H1 (cell line): ENCODE results near the gene MFN1.

Experiments used
- CTCF ChIP-seq, 3 experiments: IDR thresholded peaks; 1 replicate in 2 of 3; 2 replicates in 1 of 3; pipeline versions ENCODE4 v1.5.1 to v1.6.1; 2011; ENCODE audit warnings: low read length in 3 of 3, mild to moderate bottlenecking in 3 of 3, inconsistent platforms in 2 of 3, low read depth in 1 of 3, moderate library complexity in 1 of 3; ENCODE audit not compliant: insufficient read depth in 1 of 3; ENCODE audit errors: control extremely low read depth in 1 of 3
- EP300 ChIP-seq, 2 experiments: IDR thresholded peaks; 1 replicate in 1 of 2; 2 replicates in 1 of 2; pipeline ENCODE4 v1.6.1; 2011 to 2012; ENCODE audit warnings: low read depth in 2 of 2, low read length in 2 of 2, mild to moderate bottlenecking in 2 of 2, borderline replicate concordance in 1 of 2, inconsistent platforms in 1 of 2, moderate library complexity in 1 of 2
- HDAC2 ChIP-seq, 2 experiments: fragments of 300-600 bp in 1 of 2; sonication (generic) in 1 of 2; IDR thresholded peaks; 2 replicates each; pipeline ENCODE4 v1.6.1; 2011 to 2012; ENCODE audit warnings: low read depth in 2 of 2, low read length in 2 of 2, mild to moderate bottlenecking in 2 of 2, moderate library complexity in 2 of 2, borderline replicate concordance in 1 of 2, inconsistent platforms in 1 of 2
- NRF1 ChIP-seq: IDR thresholded peaks from 2 replicates; pipeline ENCODE4 v1.6.1; 2011; ENCODE audit warnings: mild to moderate bottlenecking, low read depth, low read length, improper control_type of control experiment
- POLR2A ChIP-seq, 2 experiments: IDR thresholded peaks; 1 replicate in 1 of 2; 2 replicates in 1 of 2; pipeline ENCODE4 v1.6.1; 2011; ENCODE audit warnings: low read depth in 2 of 2, low read length in 2 of 2, mild to moderate bottlenecking in 2 of 2; ENCODE audit errors: control extremely low read depth in 1 of 2
- POLR2AphosphoS5 ChIP-seq: IDR thresholded peaks from 2 replicates; pipeline ENCODE4 v1.6.1; 2011; ENCODE audit warnings: low read depth, low read length
- RAD21 ChIP-seq, 2 experiments: IDR thresholded peaks in 1 of 2; conservative IDR thresholded peaks in 1 of 2; 2 replicates each; pipeline ENCODE4 v1.6.1; 2011; ENCODE audit warnings: low read depth in 2 of 2, low read length in 2 of 2, improper control_type of control experiment in 1 of 2, inconsistent platforms in 1 of 2, mild to moderate bottlenecking in 1 of 2, moderate library complexity in 1 of 2
- SP2 ChIP-seq: IDR thresholded peaks from 2 replicates; pipeline ENCODE4 v1.6.1; 2012; ENCODE audit warnings: mild to moderate bottlenecking, low read length, inconsistent platforms
- SUZ12 ChIP-seq: fragments of 200-600 bp; sonication (generic); IDR thresholded peaks from 2 replicates; pipeline ENCODE4 v1.6.1; 2012; ENCODE audit warnings: mild to moderate bottlenecking, inconsistent platforms, low read length, moderate library complexity, mixed read lengths

GRCh38 chr3:179333084-179333483 is 14.4 kb upstream of the MFN1 start:
- TF ChIP-seq POLR2AphosphoS5 = no peak
- TF ChIP-seq SP2 = no peak
- TF ChIP-seq CTCF (IDR thresholded peaks at IDR 0.05; ENCODE audit: control extremely low read depth in 1 of 3, insufficient read depth in 1 of 3, low read depth in 1 of 3, low read length in 3 of 3) = no peak
- no peak for TF ChIP-seq EP300 (IDR thresholded peaks at IDR 0.05; ENCODE audit: borderline replicate concordance in 1 of 2, low read depth in 2 of 2, low read length in 2 of 2)
- TF ChIP-seq POLR2A (IDR thresholded peaks at IDR 0.05; ENCODE audit: control extremely low read depth in 1 of 2, low read depth in 2 of 2, low read length in 2 of 2) = no peak
- TF ChIP-seq HDAC2 (IDR thresholded peaks at IDR 0.05; ENCODE audit: borderline replicate concordance in 1 of 2, low read depth in 2 of 2, low read length in 2 of 2) = no peak
- no peak for TF ChIP-seq NRF1
- no peak for TF ChIP-seq SUZ12
- TF ChIP-seq RAD21 (IDR thresholded peaks at IDR 0.05 in 1 of 2, conservative IDR thresholded peaks at IDR 0.05 in 1 of 2; ENCODE audit: low read depth in 2 of 2, low read length in 2 of 2) = no peak
